WTC11 (cell line): Measurements from ENCODE around the gene COPZ2.

ENCODE experiments used
- CTCF ChIP-seq: fragments of 200-600 bp; IDR thresholded peaks from 2 replicates; pipeline ENCODE4 v1.8.0; 2022; ENCODE audit warnings: antibody characterized with exemption
- HMGA2 ChIP-seq: fragments of 250-450 bp; sonication (Bioruptor Pico); IDR thresholded peaks from 2 replicates; pipeline ENCODE4 v1.4.0; 2021; ENCODE audit warnings: mild to moderate bottlenecking, moderate library complexity
- NR3C1 ChIP-seq: sonication (generic); formaldehyde crosslinking; conservative IDR thresholded peaks from 2 replicates; pipeline ENCODE4 v1.8.1; 2023; ENCODE audit warnings: low read depth, mild to moderate bottlenecking, missing genetic modification reagents
- RELA ChIP-seq: sonication (generic); formaldehyde crosslinking; IDR thresholded peaks from 2 replicates; pipeline ENCODE4 v1.8.1; 2022; ENCODE audit warnings: missing genetic modification reagents, mild to moderate bottlenecking, borderline replicate concordance
- TEAD1 ChIP-seq: sonication (generic); formaldehyde crosslinking; IDR thresholded peaks from 2 replicates; pipeline ENCODE4 v1.8.0; 2022; ENCODE audit warnings: mild to moderate bottlenecking, missing genetic modification reagents

- no peak for TF ChIP-seq TEAD1 (CRISPR knock-in tag)
- TF ChIP-seq HMGA2: no peak
- no peak; the same call in 1 of the 2 replicates for TF ChIP-seq CTCF
- no peak for TF ChIP-seq NR3C1
- TF ChIP-seq RELA: no peak
Observed at GRCh38 chr17:48023400-48024148, 14.0 kb downstream of the COPZ2 start.
